Neural cell (in vitro differentiated cells): ENCODE measurements around the gene FPR1. TPM values are rescaled to one million over a fixed set of nuclear protein-coding genes. Genes with fewer than 3 reads are reported as not detected.

ENCODE experiments used
- H2AFZ ChIP-seq: fragments of 200-600, 300-800 bp; sonication (generic), shearing (Covaris generic); 2 replicates; pipeline ENCODE4 v1.6.0; 2014; ENCODE audit warnings: low read depth, mild to moderate bottlenecking, antibody characterized with exemption, low read length, moderate library complexity
- H3F3A ChIP-seq: fragments of 200-600 bp; shearing (Covaris generic); 2 replicates; pipeline ENCODE4 v1.6.1; 2016; ENCODE audit warnings: mild to moderate bottlenecking, moderate library complexity, mixed read lengths, antibody characterized with exemption, low read length; ENCODE audit not compliant: insufficient read depth, poor library complexity, severe bottlenecking
- H3K27ac ChIP-seq: fragments of 200-600, 300-800 bp; sonication (generic), shearing (Covaris generic); 2 replicates; pipeline ENCODE4 v1.5.1; 2014; ENCODE audit warnings: mild to moderate bottlenecking, low read length, moderate library complexity
- H3K27me3 ChIP-seq: fragments of 300-800, 200-600 bp; sonication (generic), shearing (Covaris generic); 2 replicates; pipeline ENCODE4 v1.6.0; 2014; ENCODE audit warnings: mild to moderate bottlenecking, low read depth, low read length, moderate library complexity; ENCODE audit not compliant: insufficient read depth
- H3K36me3 ChIP-seq: fragments of 300-800, 200-600 bp; sonication (generic), shearing (Covaris generic); 2 replicates; pipeline ENCODE4 v1.5.1; 2014; ENCODE audit warnings: mild to moderate bottlenecking, antibody characterized with exemption, low read length, moderate library complexity; ENCODE audit not compliant: insufficient read depth
- H3K4me2 ChIP-seq: fragments of 300-800, 200-600 bp; sonication (generic), shearing (Covaris generic); 2 replicates; pipeline ENCODE4 v1.6.0; 2014; ENCODE audit warnings: mild to moderate bottlenecking, low read length
- H3K4me3 ChIP-seq: fragments of 300-800, 200-600 bp; sonication (generic), shearing (Covaris generic); 2 replicates; pipeline ENCODE4 v1.5.1; 2014; ENCODE audit warnings: mild to moderate bottlenecking, low read length, moderate library complexity
- H3K79me2 ChIP-seq: fragments of 200-600 bp; shearing (Covaris generic); replicated peaks from 2 replicates; pipeline ENCODE4 v1.6.0; 2014; ENCODE audit warnings: mild to moderate bottlenecking, low read length, moderate library complexity; ENCODE audit not compliant: insufficient read depth
- H3K9ac ChIP-seq: fragments of 300-800, 200-600 bp; sonication (generic), shearing (Covaris generic); 2 replicates; pipeline ENCODE4 v1.6.1; 2016; ENCODE audit warnings: mild to moderate bottlenecking, low read length, mixed read lengths
- H3K9me2 ChIP-seq: fragments of 200-600 bp; shearing (Covaris generic); 2 replicates; pipeline ENCODE4 v1.6.1; 2016; ENCODE audit warnings: mild to moderate bottlenecking, low read length, mixed read lengths; ENCODE audit not compliant: insufficient read depth
- H3K9me3 ChIP-seq: fragments of 200-600, 300-800 bp; sonication (generic), shearing (Covaris generic); 2 replicates; pipeline ENCODE4 v1.6.1; 2016; ENCODE audit warnings: mild to moderate bottlenecking, mixed run types, low read length, moderate library complexity, mixed read lengths
- H4K20me1 ChIP-seq: fragments of 200-600 bp; shearing (Covaris generic); 2 replicates; pipeline ENCODE4 v1.6.1; 2016; ENCODE audit warnings: mild to moderate bottlenecking, mixed run types; ENCODE audit not compliant: insufficient read depth
- CTCF ChIP-seq: fragments of 450-650 bp; IDR thresholded peaks from 2 replicates; pipeline ENCODE4 v1.5.1; 2014; ENCODE audit warnings: antibody characterized with exemption, mild to moderate bottlenecking, moderate library complexity; ENCODE audit not compliant: poor library complexity, severe bottlenecking
- EP300 ChIP-seq: fragments of 450-650 bp; conservative IDR thresholded peaks from 2 replicates; pipeline ENCODE4 v1.6.1; 2014; ENCODE audit warnings: antibody characterized with exemption, mild to moderate bottlenecking, moderate library complexity; ENCODE audit not compliant: poor library complexity, severe bottlenecking
- EZH2 ChIP-seq: fragments of 200-600, 300-800 bp; shearing (Covaris generic), sonication (generic); IDR thresholded peaks from 2 replicates; pipeline ENCODE4 v1.6.1; 2014; ENCODE audit warnings: antibody characterized with exemption, low read length, borderline replicate concordance, mild to moderate bottlenecking; ENCODE audit not compliant: insufficient read depth, poor library complexity, severe bottlenecking
- MXI1 ChIP-seq: fragments of 450-650 bp; conservative IDR thresholded peaks from 2 replicates; pipeline ENCODE4 v1.6.1; 2014; ENCODE audit warnings: antibody characterized with exemption, mild to moderate bottlenecking; ENCODE audit not compliant: poor library complexity, severe bottlenecking
- POLR2AphosphoS5 ChIP-seq: IDR thresholded peaks from 2 replicates; pipeline ENCODE4 v1.6.1; 2012
- RAD21 ChIP-seq: fragments of 450-650 bp; conservative IDR thresholded peaks from 2 replicates; pipeline ENCODE4 v1.6.1; 2014; ENCODE audit warnings: antibody characterized with exemption, mild to moderate bottlenecking, moderate library complexity
- REST ChIP-seq: IDR thresholded peaks from 2 replicates; pipeline ENCODE4 v1.6.1; 2012; ENCODE audit warnings: borderline replicate concordance
- SMC3 ChIP-seq: fragments of 450-650 bp; conservative IDR thresholded peaks from 2 replicates; pipeline ENCODE4 v1.6.1; 2014; ENCODE audit warnings: antibody characterized with exemption, mild to moderate bottlenecking, moderate library complexity; ENCODE audit not compliant: poor library complexity
- TAF1 ChIP-seq: IDR thresholded peaks from 2 replicates; pipeline ENCODE4 v1.6.1; 2012; ENCODE audit warnings: low read depth
- polyA plus RNA-seq: library from polyadenylated mRNA; depleted of rRNA; stranded (reverse); fragments of >200 nt; gene quantifications from 2 replicates; pipeline ENCODE4 v1.2.3, GENCODE V29; 2014

FPR1 gene
- polyA plus RNA-seq, 1 donor from 2014 or later: not detected

DNA sequence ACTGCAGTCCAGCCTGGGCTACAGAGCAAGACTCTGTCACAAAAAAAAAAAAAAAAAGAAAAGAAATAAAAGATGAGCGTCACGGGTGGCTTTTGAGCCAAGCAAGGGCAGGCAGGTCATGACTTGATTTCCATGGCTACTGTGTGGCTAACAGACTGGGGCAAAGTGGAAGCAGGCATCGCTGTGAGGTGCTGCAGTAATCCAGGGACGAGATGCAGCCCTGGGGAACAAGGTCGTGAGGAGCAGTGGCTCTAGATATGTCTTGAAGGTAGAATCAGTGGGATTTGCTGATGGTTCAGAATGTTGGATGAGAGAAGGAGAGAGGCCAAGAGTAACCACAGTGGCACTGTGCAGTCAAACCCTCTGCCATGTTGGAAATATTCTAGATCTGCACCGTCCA is 42.1 kb downstream of the FPR1 start:
- no peak for TF ChIP-seq SMC3
- TF ChIP-seq MXI1: no peak
- no peak for TF ChIP-seq EZH2
- TF ChIP-seq POLR2AphosphoS5: no peak
- Histone ChIP-seq H3K4me3 (no peak overlapping the region), H3K27ac (no peak overlapping the region), H3K79me2 (no peaks in the 10 kb centered on the region), H3K9me3 (no peaks in the 10 kb centered on the region), H3K27me3 (no peaks in the 10 kb centered on the region), H4K20me1 (no peaks in the 10 kb centered on the region), H3K36me3 (no peaks in the 10 kb centered on the region), H3K4me2 (no peak overlapping the region), H2AFZ (no peak overlapping the region), H3F3A (no peaks in the 10 kb centered on the region), H3K9ac (no peak overlapping the region), H3K9me2 (no peaks in the 10 kb centered on the region)

DNA sequence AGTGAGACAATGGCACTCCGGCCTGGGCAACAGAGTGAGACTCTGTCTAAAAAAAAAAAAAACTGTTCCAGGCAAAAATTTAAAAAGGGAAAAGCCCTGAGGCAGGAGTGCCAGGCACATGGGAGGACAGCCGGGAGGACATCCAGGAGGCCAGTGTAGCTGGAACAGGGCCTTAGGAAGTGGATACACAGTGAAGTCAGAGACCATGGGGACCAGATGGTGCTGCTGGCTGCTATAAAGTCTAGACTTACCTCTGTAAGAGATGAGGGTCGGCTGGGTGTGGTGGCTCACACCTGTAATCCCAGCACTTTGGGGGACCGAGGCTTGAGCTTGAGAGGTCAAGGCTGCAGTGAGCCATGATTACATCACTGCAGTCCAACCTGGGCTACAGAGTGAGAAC is 42.9 kb downstream of the FPR1 start:
- no peaks in the 10 kb centered on the region for H3K9me3 ChIP-seq
- no peak overlapping the region for H3K27ac ChIP-seq
- H3K9me2 ChIP-seq: no peaks in the 10 kb centered on the region

More for the DNA sequence above, 42.9 kb downstream of the FPR1 start:
- H3K36me3 ChIP-seq: no peaks in the 10 kb centered on the region
- H4K20me1 ChIP-seq: no peaks in the 10 kb centered on the region
- no peak overlapping the region for H3K4me3 ChIP-seq
- H2AFZ ChIP-seq: no peak overlapping the region
- no peak for TF ChIP-seq TAF1
- no peak for TF ChIP-seq SMC3
- no peak for TF ChIP-seq MXI1
- no peak for TF ChIP-seq EZH2
- TF ChIP-seq POLR2AphosphoS5: no peak
- TF ChIP-seq REST: no peak
- TF ChIP-seq EP300: no peak
- TF ChIP-seq RAD21: no peak
- TF ChIP-seq CTCF: no peak
- H3K27me3 ChIP-seq: no peaks in the 10 kb centered on the region
- no peaks in the 10 kb centered on the region for H3K79me2 ChIP-seq
- no peak overlapping the region for H3K9ac ChIP-seq
- no peaks in the 10 kb centered on the region for H3F3A ChIP-seq
- no peak overlapping the region for H3K4me2 ChIP-seq
